ENCODE measurements around the gene KRTAP23-1. TPM values are rescaled to one million over a fixed set of nuclear protein-coding genes. Genes with fewer than 3 reads are reported as not detected.

The KRTAP23-1 gene
- total RNA-seq, 1 donor = not detected

DNA sequence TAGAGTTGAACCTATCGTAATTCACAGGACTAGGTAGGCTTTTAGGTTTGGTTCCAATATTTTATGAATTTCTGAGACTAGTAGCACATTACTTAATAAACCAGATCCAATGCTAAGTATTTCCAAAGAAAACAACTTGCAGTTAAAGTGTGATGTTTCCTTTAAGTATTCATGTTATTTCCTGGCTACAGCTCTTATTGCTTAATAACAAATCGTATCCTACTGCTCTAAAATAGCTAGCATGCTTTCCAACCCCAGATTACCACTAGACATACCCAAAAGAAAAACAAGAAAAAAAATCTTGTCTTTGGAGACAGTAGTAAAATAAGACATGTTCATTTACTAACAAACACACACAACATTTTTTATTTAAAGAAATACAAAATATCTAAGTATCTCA lies 11.8 kb downstream of the KRTAP23-1 start:
- Histone ChIP-seq H3K4me3 (ENCODE audit: low read length) (no peak overlapping the region), H3K4me1 (ENCODE audit: insufficient read depth, low read length) (no peaks in the 10 kb centered on the region), H3K9me3 (ENCODE audit: low read depth, low read length) (no peaks in the 10 kb centered on the region), H3K27me3 (ENCODE audit: insufficient read depth, low read length) (no peaks in the 10 kb centered on the region)

DNA sequence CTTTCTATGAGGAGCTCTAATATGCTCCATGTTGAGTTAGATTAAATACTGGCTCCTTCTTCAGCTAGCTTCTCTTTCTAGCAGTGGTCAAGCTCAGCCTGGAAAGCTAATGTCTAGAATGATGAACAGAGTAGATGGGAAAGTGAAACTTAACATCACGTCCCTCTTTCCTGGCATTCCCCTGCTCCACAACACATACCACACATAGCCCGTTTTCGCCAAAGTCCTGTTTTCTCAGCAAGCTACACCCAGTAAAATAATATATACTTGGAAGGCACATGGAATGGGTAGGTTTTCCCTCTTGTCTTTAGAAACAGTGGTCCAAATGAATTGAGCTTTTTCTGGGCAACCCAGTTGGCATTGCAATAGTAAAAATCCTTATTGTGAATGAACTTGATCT lies 14.7 kb downstream of the KRTAP23-1 start:
- Histone ChIP-seq H3K4me1 (ENCODE audit: insufficient read depth, low read length) (no peaks in the 10 kb centered on the region), H3K4me3 (ENCODE audit: low read length) (no peak overlapping the region), H3K9me3 (ENCODE audit: low read depth, low read length) (no peaks in the 10 kb centered on the region), H3K27me3 (ENCODE audit: insufficient read depth, low read length) (no peaks in the 10 kb centered on the region)

DNA sequence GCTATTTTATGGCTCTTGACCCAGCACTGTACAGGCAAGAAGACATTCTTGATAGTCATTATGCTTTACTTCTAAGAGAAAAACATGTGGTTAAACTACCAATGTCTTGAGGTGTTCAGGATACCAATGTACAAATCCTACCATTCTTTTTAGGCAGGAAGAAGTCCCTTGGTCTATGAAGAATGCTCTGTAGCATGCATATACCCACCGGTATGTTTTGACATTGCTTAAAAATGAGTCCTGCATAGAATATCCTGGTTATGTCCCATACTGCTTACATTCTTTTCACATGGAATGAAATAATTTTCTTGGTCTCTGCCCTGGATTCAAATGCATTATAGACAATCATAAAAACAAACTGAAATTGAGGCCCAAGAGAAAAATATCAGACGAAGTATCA lies 15.7 kb downstream of the KRTAP23-1 start:
- no peaks in the 10 kb centered on the region for H3K27me3 ChIP-seq (ENCODE audit: insufficient read depth, low read length)

DNA sequence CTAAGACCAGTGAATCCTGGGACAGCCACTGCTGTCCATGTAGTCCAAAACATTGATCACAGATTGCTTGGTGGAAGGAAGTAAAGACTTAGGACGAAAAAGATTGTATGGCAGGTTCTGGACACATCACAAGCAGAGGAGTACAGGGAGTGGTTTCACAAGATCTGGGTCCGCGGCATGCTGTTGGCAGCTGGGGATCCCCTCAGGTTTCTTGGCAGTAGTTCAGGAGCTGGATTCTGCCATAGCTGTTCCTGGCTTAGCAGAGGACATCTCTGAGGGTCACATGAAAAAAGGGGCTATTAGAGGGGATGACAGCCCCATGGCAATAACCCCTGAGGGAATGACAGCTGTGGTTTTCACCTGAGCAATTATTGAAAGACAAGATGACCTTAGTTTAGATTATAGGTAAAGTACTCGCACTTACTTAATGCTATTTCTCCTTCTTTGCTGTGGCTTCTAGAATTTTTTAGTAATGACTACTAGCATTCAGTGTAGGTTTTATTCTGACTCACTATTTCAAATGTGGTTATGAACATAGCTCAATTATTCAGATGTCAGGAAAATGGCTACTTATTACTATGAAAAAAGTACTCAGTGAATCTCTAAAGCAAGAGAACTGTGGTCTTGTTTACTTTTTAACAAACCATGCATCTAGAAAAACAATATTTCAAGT lies 19.1 kb downstream of the KRTAP23-1 start:
- no peak overlapping the region for H3K4me3 ChIP-seq (ENCODE audit: low read length)
- no peaks in the 10 kb centered on the region for H3K27me3 ChIP-seq (ENCODE audit: insufficient read depth, low read length)
- H3K4me1 ChIP-seq (ENCODE audit: insufficient read depth, low read length) = no peaks in the 10 kb centered on the region
- peaks cover 12% of the 10 kb centered on the region for H3K9me3 ChIP-seq (ENCODE audit: low read depth, low read length)

More for the DNA sequence above, 15.7 kb downstream of the KRTAP23-1 start:
- no peaks in the 10 kb centered on the region for H3K4me1 ChIP-seq (ENCODE audit: insufficient read depth, low read length)
- no peak overlapping the region for H3K4me3 ChIP-seq (ENCODE audit: low read length)
- H3K9me3 ChIP-seq (ENCODE audit: low read depth, low read length) = peaks cover 1% of the 10 kb centered on the region

DNA sequence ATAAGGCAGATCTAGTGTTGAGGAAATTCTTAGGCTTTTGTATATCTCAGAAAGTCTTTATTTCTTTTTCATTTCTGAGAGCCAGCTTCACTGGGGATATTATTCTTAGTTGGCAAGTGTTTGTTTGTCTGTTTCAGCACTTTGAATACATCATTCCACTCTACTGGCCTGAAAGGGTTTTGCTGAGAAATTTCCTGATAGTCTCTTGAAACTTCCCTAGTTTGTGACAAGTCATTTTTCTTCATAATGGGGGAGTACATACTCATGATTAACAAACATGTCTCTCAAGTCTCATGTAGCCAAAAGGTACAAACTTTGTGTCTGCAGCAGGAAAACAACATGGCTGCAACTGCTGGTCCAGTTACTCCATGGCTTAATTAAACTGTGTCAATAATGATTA lies 22.0 kb downstream of the KRTAP23-1 start:
- Histone ChIP-seq H3K27me3 (ENCODE audit: insufficient read depth, low read length) (no peaks in the 10 kb centered on the region), H3K4me3 (ENCODE audit: low read length) (no peak overlapping the region), H3K9me3 (ENCODE audit: low read depth, low read length) (peaks cover 12% of the 10 kb centered on the region), H3K4me1 (ENCODE audit: insufficient read depth, low read length) (no peaks in the 10 kb centered on the region)

DNA sequence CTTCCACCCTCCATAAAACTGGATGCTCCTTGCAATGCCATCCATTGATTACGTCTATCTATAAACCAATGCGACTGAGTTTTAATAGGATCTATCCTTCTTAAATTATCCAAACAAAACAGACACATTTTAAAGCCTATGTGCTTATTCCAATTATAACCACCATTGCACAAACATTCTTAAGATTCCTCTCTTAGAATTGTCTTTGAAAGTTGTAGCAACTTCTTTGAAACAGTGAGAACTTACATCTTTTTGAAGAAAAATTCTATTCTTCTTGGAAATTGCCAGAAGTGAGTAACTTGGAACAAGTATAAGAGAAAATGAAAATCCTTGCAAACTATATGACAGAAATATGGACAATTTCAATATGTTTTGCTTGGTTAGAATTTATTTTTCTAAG lies 28.2 kb downstream of the KRTAP23-1 start, which contains the start of gene KRTAP26-1:
KRTAP26-1 (minus strand) TSS at position 101 of the 400 bp plus-strand sequence. CDS start 280 bp downstream, outside the sequence.
- no peaks in the 10 kb centered on the region for H3K27me3 ChIP-seq (ENCODE audit: insufficient read depth, low read length)
- H3K4me1 ChIP-seq (ENCODE audit: insufficient read depth, low read length) = no peaks in the 10 kb centered on the region

DNA sequence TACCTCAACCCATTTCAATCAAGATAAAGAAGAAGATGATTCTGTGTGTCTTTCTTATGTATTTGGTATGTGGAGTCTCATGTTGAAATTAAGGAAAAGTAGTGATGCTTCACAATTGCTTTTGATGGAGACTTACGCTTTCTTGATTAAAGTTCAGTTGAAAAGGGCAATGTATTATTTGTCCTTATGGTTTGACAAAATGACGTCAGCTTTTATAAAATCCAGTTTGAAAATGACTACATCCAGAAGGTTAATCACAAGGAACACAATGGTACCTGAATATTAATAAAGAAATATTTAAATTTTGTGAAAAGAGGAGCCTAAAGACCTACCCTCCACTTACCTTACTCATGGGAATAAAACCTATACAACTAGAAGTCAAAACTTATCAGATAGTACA lies 32.7 kb downstream of the KRTAP23-1 start:
- H3K4me3 ChIP-seq (ENCODE audit: low read length) = no peak overlapping the region
- no peaks in the 10 kb centered on the region for H3K27me3 ChIP-seq (ENCODE audit: insufficient read depth, low read length)
- no peaks in the 10 kb centered on the region for H3K9me3 ChIP-seq (ENCODE audit: low read depth, low read length)
- H3K4me1 ChIP-seq (ENCODE audit: insufficient read depth, low read length) = no peaks in the 10 kb centered on the region

More for the DNA sequence above, 28.2 kb downstream of the KRTAP23-1 start, which contains the start of gene KRTAP26-1:
- no peaks in the 10 kb centered on the region for H3K9me3 ChIP-seq (ENCODE audit: low read depth, low read length)
- no peak within 1 kb of the TSS for H3K4me3 ChIP-seq (ENCODE audit: low read length)

DNA sequence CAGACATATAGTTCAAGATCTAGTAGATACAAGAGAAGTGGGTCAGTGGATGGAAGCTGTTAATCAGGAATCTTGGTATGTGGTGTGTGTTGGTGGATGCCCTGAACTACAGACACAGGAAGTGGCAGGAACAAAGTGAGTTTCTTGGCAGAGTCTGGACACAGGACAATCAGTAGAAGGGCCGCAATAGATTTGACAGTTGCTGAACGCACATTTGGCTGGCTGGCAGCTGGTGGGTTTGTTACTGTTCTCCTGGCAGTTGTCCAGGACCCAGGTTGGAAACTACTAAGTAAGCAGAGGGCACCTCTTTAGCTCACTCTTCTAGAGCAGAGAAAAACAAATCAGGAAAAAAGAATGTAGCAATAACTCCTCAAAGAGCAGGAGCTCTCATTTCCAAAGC lies 41.5 kb downstream of the KRTAP23-1 start:
- H3K4me3 ChIP-seq (ENCODE audit: low read length) = no peak overlapping the region
- H3K9me3 ChIP-seq (ENCODE audit: low read depth, low read length) = no peaks in the 10 kb centered on the region
- no peaks in the 10 kb centered on the region for H3K27me3 ChIP-seq (ENCODE audit: insufficient read depth, low read length)
- H3K4me1 ChIP-seq (ENCODE audit: insufficient read depth, low read length) = no peaks in the 10 kb centered on the region

DNA sequence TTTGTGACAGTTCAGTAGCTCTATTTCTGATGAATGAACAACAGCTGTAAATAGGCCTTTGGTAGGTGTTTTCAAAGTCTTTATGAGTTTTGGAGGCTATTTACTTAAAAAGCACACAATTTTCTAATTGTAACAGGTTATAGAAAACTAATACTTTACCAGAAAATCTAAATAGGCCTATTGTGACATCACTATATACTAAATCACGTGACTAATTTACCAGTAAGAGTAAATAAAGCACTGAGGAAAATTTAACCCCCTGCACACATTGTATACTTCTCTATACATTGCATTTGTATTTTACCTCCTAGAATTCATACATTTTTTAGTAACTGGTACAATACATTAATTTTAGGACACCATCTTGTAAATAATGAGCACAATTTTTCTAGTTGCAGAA lies 43.3 kb downstream of the KRTAP23-1 start:
- H3K9me3 ChIP-seq (ENCODE audit: low read depth, low read length) = no peaks in the 10 kb centered on the region
- no peak overlapping the region for H3K4me3 ChIP-seq (ENCODE audit: low read length)
- H3K27me3 ChIP-seq (ENCODE audit: insufficient read depth, low read length) = no peaks in the 10 kb centered on the region
- no peaks in the 10 kb centered on the region for H3K4me1 ChIP-seq (ENCODE audit: insufficient read depth, low read length)

Other genes starting within 250 kb of the KRTAP23-1 start
- not detected for gene CLDN17, start 181.8 kb downstream of the KRTAP23-1 start, total RNA-seq
- gene CLDN8, start 132.5 kb downstream of the KRTAP23-1 start, total RNA-seq = not detected
- not detected for gene KRTAP24-1, start 65.7 kb downstream of the KRTAP23-1 start, total RNA-seq
- not detected for gene KRTAP25-1, start 59.1 kb downstream of the KRTAP23-1 start, total RNA-seq
- not detected for gene KRTAP26-1, start 28.3 kb downstream of the KRTAP23-1 start, total RNA-seq
- not detected for gene KRTAP27-1, start 10.9 kb downstream of the KRTAP23-1 start, total RNA-seq
- not detected for gene KRTAP13-2, start 23.7 kb upstream of the KRTAP23-1 start, total RNA-seq
- gene KRTAP13-1, start 47.4 kb upstream of the KRTAP23-1 start, total RNA-seq = not detected
- gene KRTAP13-3, start 77.3 kb upstream of the KRTAP23-1 start, total RNA-seq = not detected
- not detected for gene KRTAP13-4, start 81.6 kb upstream of the KRTAP23-1 start, total RNA-seq
- gene KRTAP15-1, start 91.7 kb upstream of the KRTAP23-1 start, total RNA-seq = not detected
- not detected for gene KRTAP19-1, start 131.8 kb upstream of the KRTAP23-1 start, total RNA-seq
- not detected for gene KRTAP19-2, start 138.8 kb upstream of the KRTAP23-1 start, total RNA-seq
- not detected for gene KRTAP19-3, start 143.4 kb upstream of the KRTAP23-1 start, total RNA-seq
- gene KRTAP19-4, start 148.6 kb upstream of the KRTAP23-1 start, total RNA-seq = not detected
- not detected for gene KRTAP19-5, start 153.5 kb upstream of the KRTAP23-1 start, total RNA-seq
- gene KRTAP19-6, start 193.3 kb upstream of the KRTAP23-1 start, total RNA-seq = not detected
- not detected for gene KRTAP19-7, start 212.7 kb upstream of the KRTAP23-1 start, total RNA-seq
- not detected for gene KRTAP22-2, start 241.8 kb upstream of the KRTAP23-1 start, total RNA-seq
- gene KRTAP6-3, start 243.8 kb upstream of the KRTAP23-1 start, total RNA-seq = not detected

All from mononuclear cell (primary cell).